Endothelial cell of umbilical vein (primary cell): ENCODE data around the gene BACH2. TPM values are rescaled to one million over a fixed set of nuclear protein-coding genes. Genes with fewer than 3 reads are reported as not detected.

ENCODE experiments used
- BruUV-seq: library from RNA; stranded (reverse); fragments of 400-500 nt; replicated peaks from 2 replicates; lab custom pipeline; 2021; lab: Mats Ljungman, UMichigan
- CTCF ChIA-PET: fragments of 300-600, 350-600 bp; sonication (Branson Sonifier 250); formaldehyde crosslinking; loops from one replicate; lab custom pipeline; 2021; ENCODE audit warnings: antibody characterized with exemption, inconsistent platforms; lab: Charles Lee
- POLR2A ChIA-PET: fragments of 300-600, 350-600 bp; sonication (Branson Sonifier 250); formaldehyde crosslinking; loops from one replicate; lab custom pipeline; 2021; ENCODE audit warnings: antibody characterized with exemption, inconsistent platforms; lab: Charles Lee
- DNase-seq: peaks from one replicate; pipeline ENCODE4 v3.0.0-alpha.2; 2011; ENCODE audit warnings: low read depth, low spot score
- FAIRE-seq: peaks from 2 replicates; lab custom pipeline; 2011; peaks lifted over from hg19 to GRCh38; lab: Jason Lieb, UNC
- H2AFZ ChIP-seq: 2 replicates; pipeline ENCODE4 v1.6.0; 2012; ENCODE audit warnings: low read depth, low read length, control low read depth, inconsistent platforms
- H3K27ac ChIP-seq: 2 replicates; pipeline ENCODE4 v1.5.1; 2011; ENCODE audit warnings: low read depth, mild to moderate bottlenecking, control low read depth, low read length, moderate library complexity; ENCODE audit not compliant: insufficient read depth
- H3K27me3 ChIP-seq, 2 experiments: 2 replicates each; pipeline versions ENCODE4 v1.6.0 to v1.6.1; 2011; ENCODE audit warnings: low read length in 2 of 2, mixed read lengths in 1 of 2; ENCODE audit not compliant: control insufficient read depth in 2 of 2, insufficient read depth in 2 of 2
- H3K36me3 ChIP-seq, 2 experiments: 2 replicates in 1 of 2; 3 replicates in 1 of 2; pipeline ENCODE4 v1.5.1; 2011; ENCODE audit warnings: low read length in 2 of 2, mild to moderate bottlenecking in 1 of 2, moderate library complexity in 1 of 2; ENCODE audit not compliant: control insufficient read depth in 2 of 2, insufficient read depth in 2 of 2; ENCODE audit errors: extremely low read depth in 1 of 2
- H3K4me1 ChIP-seq: 3 replicates; pipeline ENCODE4 v1.5.1; 2011; ENCODE audit warnings: mild to moderate bottlenecking, low read length; ENCODE audit not compliant: control insufficient read depth, insufficient read depth; ENCODE audit errors: extremely low read depth
- H3K4me2 ChIP-seq: 2 replicates; pipeline ENCODE4 v1.6.1; 2011; ENCODE audit warnings: low read length, control low read depth, mixed read lengths; ENCODE audit not compliant: insufficient read depth
- H3K4me3 ChIP-seq, 3 experiments: fragments of 200-600 bp in 1 of 3; sonication (generic), shearing (Covaris generic) in 1 of 3; replicated peaks in 1 of 3; 2 replicates each; pipeline ENCODE4 v1.5.1; 2011 to 2016; ENCODE audit warnings: control low read depth in 3 of 3, low read length in 3 of 3, mild to moderate bottlenecking in 2 of 3, inconsistent platforms in 1 of 3, low read depth in 1 of 3, moderate library complexity in 1 of 3; ENCODE audit not compliant: insufficient read depth in 1 of 3
- H3K79me2 ChIP-seq: 2 replicates; pipeline ENCODE4 v1.6.0; 2012; ENCODE audit warnings: low read length, inconsistent platforms; ENCODE audit not compliant: control insufficient read depth, insufficient read depth
- H3K9ac ChIP-seq: replicated peaks from 2 replicates; pipeline ENCODE3; 2011; ENCODE audit warnings: low read length, control low read depth; ENCODE audit not compliant: insufficient read depth; ENCODE audit errors: extremely low read depth
- H3K9me1 ChIP-seq: replicated peaks from 3 replicates; pipeline ENCODE4 v1.6.0; 2011; ENCODE audit warnings: mild to moderate bottlenecking, low read length; ENCODE audit not compliant: control insufficient read depth, insufficient read depth; ENCODE audit errors: extremely low read depth
- H3K9me3 ChIP-seq: replicated peaks from 2 replicates; pipeline ENCODE4 v1.5.1; 2012; ENCODE audit warnings: low read length, inconsistent platforms; ENCODE audit not compliant: control insufficient read depth, insufficient read depth
- H4K20me1 ChIP-seq: replicated peaks from 2 replicates; pipeline ENCODE3; 2011; ENCODE audit warnings: mild to moderate bottlenecking, low read length; ENCODE audit not compliant: control insufficient read depth, insufficient read depth; ENCODE audit errors: extremely low read depth
- CTCF ChIP-seq, 2 donors: IDR thresholded peaks; 1 replicate in 1 of 2; 2 replicates in 1 of 2; pipeline ENCODE4 v1.5.1; 2011; ENCODE audit warnings: low read length in 2 of 2, mild to moderate bottlenecking in 2 of 2, moderate library complexity in 2 of 2, control low read depth in 1 of 2, inconsistent platforms in 1 of 2, low read depth in 1 of 2; ENCODE audit not compliant: insufficient read depth in 1 of 2; ENCODE audit errors: extremely low read depth in 1 of 2
- EZH2 ChIP-seq: IDR thresholded peaks from 2 replicates; pipeline ENCODE4 v1.6.1; 2012; ENCODE audit warnings: borderline replicate concordance, low read depth, mild to moderate bottlenecking, moderate library complexity, low read length, inconsistent platforms; ENCODE audit not compliant: severe bottlenecking
- FOS ChIP-seq: IDR thresholded peaks from 2 replicates; pipeline ENCODE4 v1.6.1; 2011; ENCODE audit warnings: mild to moderate bottlenecking, low read length, moderate library complexity, borderline replicate concordance; ENCODE audit not compliant: insufficient read depth
- GATA2 ChIP-seq: IDR thresholded peaks from 2 replicates; pipeline ENCODE4 v1.7.0; 2011; ENCODE audit warnings: low read depth, mild to moderate bottlenecking, moderate library complexity, mixed read lengths, low read length; ENCODE audit not compliant: insufficient read length, insufficient read depth
- JUN ChIP-seq: IDR thresholded peaks from 2 replicates; pipeline ENCODE4 v1.6.1; 2011; ENCODE audit warnings: borderline replicate concordance, low read depth; ENCODE audit not compliant: insufficient read length, insufficient read depth
- MAX ChIP-seq: IDR thresholded peaks from 2 replicates; pipeline ENCODE4 v1.6.1; 2011; ENCODE audit not compliant: insufficient read depth, insufficient read length
- MYC ChIP-seq: IDR thresholded peaks from one replicate; pipeline ENCODE4 v1.6.1; 2011; ENCODE audit warnings: mild to moderate bottlenecking, low read depth, low read length
- POLR2A ChIP-seq: IDR thresholded peaks from 2 replicates; pipeline ENCODE4 v1.6.1; 2012; ENCODE audit warnings: low read depth, mild to moderate bottlenecking, control low read depth, low read length
- POLR2AphosphoS5 ChIP-seq: IDR thresholded peaks from 2 replicates; pipeline ENCODE4 v1.6.1; 2012; ENCODE audit warnings: low read depth, mild to moderate bottlenecking, control low read depth, low read length, moderate library complexity; ENCODE audit not compliant: insufficient read depth
- dilution Hi-C: fragments of 300-500 bp; cut with MboI; formaldehyde crosslinking; loops from one replicate; pipeline ENCODE4 v1.15.0; 2019; ENCODE audit warnings: low sequenced_read_pairs; ENCODE audit not compliant: extremely low pct_ligation_motif_present
- intact Hi-C: fragments of 100-400 bp; cut with micrococcal nuclease; formaldehyde crosslinking; loops from one replicate; pipeline ENCODE4 v1.10.0; 2022
- polyA plus RNA-seq, 4 experiments: library from polyadenylated mRNA; depleted of rRNA in 3 of 4; stranded (reverse) in 3 of 4; unstranded in 1 of 4; fragments of >200 nt; gene quantifications; 2 replicates each; pipeline versions ENCODE4 v1.2.1 to v1.2.3, GENCODE V29; 2011 to 2012; ENCODE audit warnings: missing spikeins in 1 of 4
- total RNA-seq: library from RNA; stranded (reverse); gene quantifications from 2 replicates; pipeline ENCODE4 v1.2.3, GENCODE V29; 2021

Gene BACH2
- total and polyA plus RNA-seq, 2 donors (not counting 3 experiments of a cell fraction or from before 2014, with no cell fraction given), result 1.7 to 5.6 TPM

- no peak overlapping the region for H3K27ac ChIP-seq
- intact Hi-C loops (no loop called here), dilution Hi-C loops (no loop called here)
- H3K79me2 ChIP-seq, result no peaks in the 10 kb centered on the region
- H4K20me1 ChIP-seq, result no peaks in the 10 kb centered on the region
- no peaks in the 10 kb centered on the region for H3K36me3 ChIP-seq
- CTCF ChIA-PET, result no interaction called here
- no peaks in the 10 kb centered on the region for H3K27me3 ChIP-seq
- H3K4me1 ChIP-seq, result no peaks in the 10 kb centered on the region
- H3K4me2 ChIP-seq, result no peak overlapping the region
- POLR2A ChIA-PET, result no interaction called here
- FAIRE-seq (no peak), DNase-seq (no peak)
- H3K9me1 ChIP-seq, result no peaks in the 10 kb centered on the region
- H3K4me3 ChIP-seq, result no peak overlapping the region
- TF ChIP-seq MAX (no peak), POLR2AphosphoS5 (no peak), MYC (no peak), JUN (no peak), EZH2 (no peak), CTCF (IDR thresholded peaks at IDR 0.05; ENCODE audit: extremely low read depth in 1 of 2, insufficient read depth in 1 of 2, low read depth in 1 of 2, low read length in 2 of 2) (no peak), FOS (no peak), POLR2A (no peak), GATA2 (no peak)
- H3K9me3 ChIP-seq, result no peaks in the 10 kb centered on the region
- no peak overlapping the region for H2AFZ ChIP-seq
- no peak overlapping the region for H3K9ac ChIP-seq
- no TSS peak for BruUV-seq
Observed at GRCh38 chr6:90203672-90204071, 93.0 kb downstream of the BACH2 start.
